ENCODE results near the gene EBLN1. TPM values are rescaled to one million over a fixed set of nuclear protein-coding genes. Genes with fewer than 3 reads are reported as not detected.

The EBLN1 gene
- total and polyA plus RNA-seq, 2 donors from 2014 or later, result not detected

DNA sequence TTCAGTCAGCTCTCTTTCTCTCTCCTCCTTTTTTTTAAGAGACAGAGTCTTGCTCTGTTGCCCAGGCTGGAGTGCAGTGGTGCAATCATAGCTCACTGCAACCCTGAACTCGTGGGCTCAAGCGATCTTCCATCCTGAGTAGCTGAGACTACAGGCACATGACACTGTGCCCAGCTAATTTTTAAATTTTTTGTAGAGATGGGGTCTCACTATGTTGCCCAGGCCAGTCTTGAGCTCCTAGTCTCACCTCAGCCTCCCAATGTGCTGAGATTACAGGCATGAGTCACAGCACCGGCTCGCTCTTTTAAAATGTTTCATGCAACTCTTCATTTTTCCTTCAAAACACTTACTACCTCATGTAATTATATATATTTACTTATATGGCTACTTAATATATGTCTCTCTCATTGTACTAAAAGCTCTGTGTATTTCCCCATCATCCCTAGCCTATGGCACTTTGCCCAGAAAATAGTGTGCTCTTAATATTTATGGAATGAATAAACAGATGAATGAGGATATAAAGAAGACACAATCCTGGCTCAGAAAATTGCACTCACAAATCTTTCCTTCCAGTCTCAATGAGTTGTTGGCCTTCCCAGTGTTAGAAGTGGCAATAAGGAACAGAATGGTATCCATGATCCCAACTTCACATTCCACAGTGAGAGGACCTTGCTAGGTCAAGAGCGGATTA, 33.9 kb downstream of the EBLN1 start:
- Histone ChIP-seq H3K36me3 (ENCODE audit: control insufficient read depth in 2 of 3, insufficient read depth in 3 of 3, low read length in 3 of 3) (no peaks in the 10 kb centered on the region), H3K9me3 (ENCODE audit: control insufficient read depth in 2 of 3, insufficient read depth in 1 of 3, low read length in 3 of 3) (peaks cover 0 to 5% (median 3%) of the 10 kb centered on the region in 3 donors), H3K4me1 (ENCODE audit: control insufficient read depth in 2 of 3, insufficient read depth in 2 of 3, low read depth in 1 of 3, low read length in 3 of 3) (no peaks in the 10 kb centered on the region), H3K27ac (ENCODE audit: low read depth in 2 of 2, low read length in 2 of 2) (no peak overlapping the region), H3K27me3 (ENCODE audit: control insufficient read depth, insufficient read depth, low read length) (no peaks in the 10 kb centered on the region), H3K9ac (ENCODE audit: low read length in 3 of 3) (no peak overlapping the region), H3K4me3 (ENCODE audit: low read length in 3 of 3) (no peak overlapping the region)
- intact Hi-C loops (cut with DNase I), result no loop called here
- peak in 2 of 5 donors; percentile 43 to 83 for DNase-seq
- no peak for FAIRE-seq
- TF ChIP-seq, protein P1, sequence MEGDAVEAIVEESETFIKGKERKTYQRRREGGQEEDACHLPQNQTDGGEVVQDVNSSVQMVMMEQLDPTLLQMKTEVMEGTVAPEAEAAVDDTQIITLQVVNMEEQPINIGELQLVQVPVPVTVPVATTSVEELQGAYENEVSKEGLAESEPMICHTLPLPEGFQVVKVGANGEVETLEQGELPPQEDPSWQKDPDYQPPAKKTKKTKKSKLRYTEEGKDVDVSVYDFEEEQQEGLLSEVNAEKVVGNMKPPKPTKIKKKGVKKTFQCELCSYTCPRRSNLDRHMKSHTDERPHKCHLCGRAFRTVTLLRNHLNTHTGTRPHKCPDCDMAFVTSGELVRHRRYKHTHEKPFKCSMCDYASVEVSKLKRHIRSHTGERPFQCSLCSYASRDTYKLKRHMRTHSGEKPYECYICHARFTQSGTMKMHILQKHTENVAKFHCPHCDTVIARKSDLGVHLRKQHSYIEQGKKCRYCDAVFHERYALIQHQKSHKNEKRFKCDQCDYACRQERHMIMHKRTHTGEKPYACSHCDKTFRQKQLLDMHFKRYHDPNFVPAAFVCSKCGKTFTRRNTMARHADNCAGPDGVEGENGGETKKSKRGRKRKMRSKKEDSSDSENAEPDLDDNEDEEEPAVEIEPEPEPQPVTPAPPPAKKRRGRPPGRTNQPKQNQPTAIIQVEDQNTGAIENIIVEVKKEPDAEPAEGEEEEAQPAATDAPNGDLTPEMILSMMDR (IDR thresholded peaks at IDR 0.05; ENCODE audit: borderline replicate concordance, extremely low read depth, insufficient read depth), result no peak

DNA sequence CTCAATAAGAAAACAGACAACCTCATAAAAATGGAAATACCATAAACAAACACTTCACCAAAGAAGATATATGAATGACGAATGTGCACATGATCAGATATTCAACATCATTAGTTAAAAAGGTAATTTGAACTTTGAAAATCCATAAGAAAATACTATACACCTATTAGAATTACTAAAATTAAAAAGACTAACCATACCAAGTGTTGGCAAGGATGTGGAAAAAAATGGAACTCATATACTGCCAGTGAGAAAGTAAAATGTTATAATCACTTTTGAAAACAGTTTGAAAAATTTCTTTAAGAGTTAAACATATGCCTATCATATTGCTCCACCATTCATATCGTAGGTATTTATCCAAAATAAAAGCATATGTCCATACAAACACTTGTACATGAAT, 37.1 kb downstream of the EBLN1 start:
- Histone ChIP-seq H3K9ac (ENCODE audit: low read length in 3 of 3) (no peak overlapping the region), H3K27ac (ENCODE audit: low read depth in 2 of 2, low read length in 2 of 2) (no peak overlapping the region), H3K36me3 (ENCODE audit: control insufficient read depth in 2 of 3, insufficient read depth in 3 of 3, low read length in 3 of 3) (no peaks in the 10 kb centered on the region), H3K9me3 (ENCODE audit: control insufficient read depth in 2 of 3, insufficient read depth in 1 of 3, low read length in 3 of 3) (peaks cover 0 to 5% (median 3%) of the 10 kb centered on the region in 3 donors), H3K27me3 (ENCODE audit: control insufficient read depth, insufficient read depth, low read length) (no peaks in the 10 kb centered on the region), H3K4me3 (ENCODE audit: low read length in 3 of 3) (no peak overlapping the region), H3K4me1 (ENCODE audit: control insufficient read depth in 2 of 3, insufficient read depth in 2 of 3, low read depth in 1 of 3, low read length in 3 of 3) (no peaks in the 10 kb centered on the region)
- no peak for FAIRE-seq
- TF ChIP-seq, protein P1 (IDR thresholded peaks at IDR 0.05; ENCODE audit: borderline replicate concordance, extremely low read depth, insufficient read depth), result no peak
- intact Hi-C loops (cut with DNase I), result no loop called here
- no peak for DNase-seq

DNA sequence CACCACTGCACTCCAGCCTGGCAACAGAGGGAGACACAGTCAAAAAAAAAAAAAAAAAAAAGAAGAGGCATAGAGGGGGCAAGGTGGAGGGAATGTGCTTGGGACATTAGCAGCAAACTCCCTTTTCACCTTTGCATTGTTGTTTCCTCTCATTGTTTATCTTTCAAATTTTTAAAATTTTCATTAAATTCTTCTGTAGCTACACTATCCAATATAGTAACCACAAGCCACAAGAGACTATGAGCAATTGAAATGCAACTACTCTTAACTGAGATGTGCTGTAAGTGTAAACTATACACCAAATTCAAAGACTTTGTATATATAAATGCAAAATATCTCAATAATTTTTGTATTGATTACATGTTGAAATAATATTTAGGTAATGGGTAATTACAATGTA, 43.4 kb downstream of the EBLN1 start:
- H3K4me1 ChIP-seq (ENCODE audit: control insufficient read depth in 2 of 3, insufficient read depth in 2 of 3, low read depth in 1 of 3, low read length in 3 of 3), result no peaks in the 10 kb centered on the region
- no peak for FAIRE-seq

More for the DNA sequence above, 43.4 kb downstream of the EBLN1 start:
- H3K27ac ChIP-seq (ENCODE audit: low read depth in 2 of 2, low read length in 2 of 2), result no peak overlapping the region
- H3K9me3 ChIP-seq (ENCODE audit: control insufficient read depth in 2 of 3, insufficient read depth in 1 of 3, low read length in 3 of 3), result peaks cover 0 to 9% (median 3%) of the 10 kb centered on the region in 3 donors
- no peaks in the 10 kb centered on the region for H3K36me3 ChIP-seq (ENCODE audit: control insufficient read depth in 2 of 3, insufficient read depth in 3 of 3, low read length in 3 of 3)
- H3K27me3 ChIP-seq (ENCODE audit: control insufficient read depth, insufficient read depth, low read length), result no peaks in the 10 kb centered on the region
- TF ChIP-seq, protein P1 (IDR thresholded peaks at IDR 0.05; ENCODE audit: borderline replicate concordance, extremely low read depth, insufficient read depth), result no peak
- no peak overlapping the region for H3K4me3 ChIP-seq (ENCODE audit: low read length in 3 of 3)
- no peak for DNase-seq
- H3K9ac ChIP-seq (ENCODE audit: low read length in 3 of 3), result no peak overlapping the region
- intact Hi-C loops (cut with DNase I), result no loop called here
